Measurements from ENCODE around the gene TPRA1. TPM values are rescaled to one million over a fixed set of nuclear protein-coding genes. Genes with fewer than 3 reads are reported as not detected.

TPRA1 gene
- total and polyA plus RNA-seq, 2 experiments from 2014 or later, result 16.7 to 30.4 TPM

- TF ChIP-seq ZNF462 (CRISPR knock-in tag; IDR thresholded peaks at IDR 0.05), result no peak
- no peak for TF ChIP-seq EZH2phosphoT487 (IDR thresholded peaks at IDR 0.05; ENCODE audit: unreplicated experiment)
- no peak for TF ChIP-seq ZNF331 (CRISPR knock-in tag; IDR thresholded peaks at IDR 0.05; ENCODE audit: low read depth)
- TF ChIP-seq EZH2 (IDR thresholded peaks at IDR 0.05; ENCODE audit: low read depth, unreplicated experiment), result no peak
- TF ChIP-seq NANOG (IDR thresholded peaks at IDR 0.05; ENCODE audit: borderline replicate concordance), result no peak
- TF ChIP-seq JUNB (IDR thresholded peaks at IDR 0.05; ENCODE audit: unreplicated experiment), result no peak
- no peak for TF ChIP-seq ETS1 (IDR thresholded peaks at IDR 0.05)
- TF ChIP-seq REST (IDR thresholded peaks at IDR 0.05; ENCODE audit: unreplicated experiment), result no peak
- TF ChIP-seq, protein P1, sequence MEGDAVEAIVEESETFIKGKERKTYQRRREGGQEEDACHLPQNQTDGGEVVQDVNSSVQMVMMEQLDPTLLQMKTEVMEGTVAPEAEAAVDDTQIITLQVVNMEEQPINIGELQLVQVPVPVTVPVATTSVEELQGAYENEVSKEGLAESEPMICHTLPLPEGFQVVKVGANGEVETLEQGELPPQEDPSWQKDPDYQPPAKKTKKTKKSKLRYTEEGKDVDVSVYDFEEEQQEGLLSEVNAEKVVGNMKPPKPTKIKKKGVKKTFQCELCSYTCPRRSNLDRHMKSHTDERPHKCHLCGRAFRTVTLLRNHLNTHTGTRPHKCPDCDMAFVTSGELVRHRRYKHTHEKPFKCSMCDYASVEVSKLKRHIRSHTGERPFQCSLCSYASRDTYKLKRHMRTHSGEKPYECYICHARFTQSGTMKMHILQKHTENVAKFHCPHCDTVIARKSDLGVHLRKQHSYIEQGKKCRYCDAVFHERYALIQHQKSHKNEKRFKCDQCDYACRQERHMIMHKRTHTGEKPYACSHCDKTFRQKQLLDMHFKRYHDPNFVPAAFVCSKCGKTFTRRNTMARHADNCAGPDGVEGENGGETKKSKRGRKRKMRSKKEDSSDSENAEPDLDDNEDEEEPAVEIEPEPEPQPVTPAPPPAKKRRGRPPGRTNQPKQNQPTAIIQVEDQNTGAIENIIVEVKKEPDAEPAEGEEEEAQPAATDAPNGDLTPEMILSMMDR (conservative IDR thresholded peaks at IDR 0.05; ENCODE audit: low read depth in 2 of 2), result no peak
Observed at GRCh38 chr3:127577448-127577847, 13.1 kb downstream of the TPRA1 start (continued).
